K562 (cell line): ENCODE results near the gene RPS2. TPM values are rescaled to one million over a fixed set of nuclear protein-coding genes. Genes with fewer than 3 reads are reported as not detected.

Experiments
- ATAC-seq: fragments of 200-7000 bp; cut with Tn5 transposase; 3 replicates; pipeline ENCODE4 v1.9.1; 2020; ENCODE audit warnings: moderate library complexity
- BruUV-seq: library from RNA; stranded (reverse); fragments of 400-500 nt; replicated peaks from 2 replicates; lab custom pipeline; 2021; lab: Mats Ljungman, UMichigan
- CTCF ChIA-PET: fragments of 300-600 bp; formaldehyde crosslinking; extraction: SDS; loops from one replicate; lab custom pipeline; 2021; ENCODE audit warnings: low intra/inter-chr PET ratio; lab: Yijun Ruan, JAX
- POLR2A ChIA-PET: fragments of 300-600, 350-650 bp; sonication (Branson Sonifier 250); formaldehyde crosslinking; extraction: SDS; loops from one replicate; lab custom pipeline; 2021; ENCODE audit warnings: antibody characterized with exemption, inconsistent platforms; lab: Yijun Ruan, JAX
- DNase-seq, 4 experiments: peaks; one replicate each; pipeline versions ENCODE4 v3.0.0 to v3.0.0-alpha.2; 2011 to 2018; ENCODE audit warnings: low spot score in 3 of 4, mixed read lengths in 3 of 4; ENCODE audit errors: extremely low read depth in 1 of 4
- FAIRE-seq: peaks from 2 replicates; lab custom pipeline; 2011; peaks lifted over from hg19 to GRCh38; lab: Jason Lieb, UNC
- H2AFZ ChIP-seq: 2 replicates; pipeline ENCODE4 v1.6.0; 2011; ENCODE audit warnings: low read depth, low read length, control low read depth, inconsistent platforms
- H3K27ac ChIP-seq: fragments of 200-600 bp; 3 replicates; pipeline ENCODE4 v1.8.0; 2011; ENCODE audit warnings: low read depth, mild to moderate bottlenecking, control low read depth, inconsistent platforms, low read length, moderate library complexity, mixed read lengths; ENCODE audit errors: extremely low read depth
- H3K27me3 ChIP-seq, 2 experiments: fragments of 300-600 bp in 1 of 2; 2 replicates in 1 of 2; 3 replicates in 1 of 2; pipeline versions ENCODE4 v1.6.0 to v1.8.0; 2011; ENCODE audit warnings: inconsistent platforms in 2 of 2, low read length in 2 of 2, mild to moderate bottlenecking in 1 of 2, mixed read lengths in 1 of 2, moderate library complexity in 1 of 2; ENCODE audit not compliant: control insufficient read depth in 2 of 2, insufficient read depth in 2 of 2
- H3K36me3 ChIP-seq: fragments of 300-600 bp; 3 replicates; pipeline ENCODE4 v1.8.0; 2011; ENCODE audit warnings: mild to moderate bottlenecking, low read length, inconsistent platforms; ENCODE audit not compliant: control insufficient read depth, insufficient read depth
- H3K4me1 ChIP-seq, 2 experiments: fragments of 200-600 bp in 1 of 2; replicated peaks in 1 of 2; 2 replicates in 1 of 2; 3 replicates in 1 of 2; pipeline versions ENCODE4 v1.5.1 to v1.8.0; 2011; ENCODE audit warnings: inconsistent platforms in 2 of 2, low read length in 2 of 2, mild to moderate bottlenecking in 1 of 2, mixed read lengths in 1 of 2, moderate library complexity in 1 of 2; ENCODE audit not compliant: control insufficient read depth in 2 of 2, insufficient read depth in 2 of 2
- H3K4me2 ChIP-seq: 2 replicates; pipeline ENCODE4 v1.6.1; 2011; ENCODE audit warnings: low read length, control low read depth, inconsistent platforms, mixed read lengths; ENCODE audit not compliant: insufficient read depth
- H3K4me3 ChIP-seq: fragments of 200-600 bp; sonication (generic), shearing (Covaris generic); 2 replicates; pipeline ENCODE4 v1.5.1; 2016; ENCODE audit warnings: control low read depth, inconsistent platforms
- H3K79me2 ChIP-seq: fragments of 200-600 bp; 3 replicates; pipeline ENCODE4 v1.8.0; 2011; ENCODE audit warnings: low read length, inconsistent platforms; ENCODE audit not compliant: control insufficient read depth, insufficient read depth
- H3K9ac ChIP-seq, 2 experiments: 2 replicates each; pipeline versions ENCODE4 v1.6.0 to v1.6.1; 2011; ENCODE audit warnings: low read depth in 2 of 2, low read length in 2 of 2, control low read depth in 1 of 2, inconsistent platforms in 1 of 2, mild to moderate bottlenecking in 1 of 2, mixed read lengths in 1 of 2; ENCODE audit not compliant: insufficient read depth in 1 of 2
- H3K9me1 ChIP-seq: one replicate; pipeline ENCODE4 v1.6.0; 2011; ENCODE audit warnings: inconsistent platforms, mild to moderate bottlenecking, low read length, moderate library complexity; ENCODE audit not compliant: control insufficient read depth, insufficient read depth
- H3K9me3 ChIP-seq: replicated peaks from 2 replicates; pipeline ENCODE4 v1.5.1; 2011; ENCODE audit warnings: low read depth, low read length, inconsistent platforms; ENCODE audit not compliant: control insufficient read depth, insufficient read depth
- H4K20me1 ChIP-seq: replicated peaks from 2 replicates; pipeline ENCODE4 v1.6.1; 2011; ENCODE audit warnings: low read length, inconsistent platforms, mixed read lengths; ENCODE audit not compliant: control insufficient read depth, insufficient read depth
- ZNF707 ChIP-seq: fragments of 250-450 bp; sonication (Bioruptor Pico); conservative IDR thresholded peaks from 2 replicates; pipeline ENCODE4 v1.8.0; 2022; ENCODE audit warnings: inconsistent platforms, mild to moderate bottlenecking, moderate library complexity
- WGBS: fragments of 100-300 bp; shearing (Covaris generic); methylation state at CpG from one replicate; pipeline ENCODE4 v1.1.6; 2016; ENCODE audit warnings: low coverage, mixed read lengths; ENCODE audit not compliant: insufficient coverage; ENCODE audit errors: missing lambda C conversion rate; 5-methylcytosine and 5-hydroxymethylcytosine counted together
- in situ Hi-C: fragments of 300-500 bp; cut with MboI; formaldehyde crosslinking; loops from 4 replicates; pipeline ENCODE4 v1.15.0; 2018; ENCODE audit warnings: inconsistent platforms, mixed read lengths
- intact Hi-C: fragments of 100-400 bp; cut with micrococcal nuclease; formaldehyde crosslinking; loops from 2 replicates; pipeline ENCODE4 v1.14.2; 2022
- polyA plus RNA-seq, 8 experiments: library from polyadenylated mRNA; depleted of rRNA in 4 of 8; stranded (reverse) in 5 of 8; unstranded in 3 of 8; fragments of >200 nt; fragmentation: Nextera tagmentation in 2 of 8; fragmentation: Illumina TruSeq in 1 of 8; extraction: Ambion mirVana in 2 of 8; extraction: Trizol in 1 of 8; gene quantifications; 2 replicates each; pipeline versions ENCODE4 v1.2.1 to v1.2.3, GENCODE V29; 2011 to 2014; ENCODE audit warnings: inconsistent platforms in 1 of 8, missing spikeins in 1 of 8
- total RNA-seq, 7 experiments: library from RNA; depleted of rRNA in 6 of 7; stranded (reverse); fragments of >200 nt in 6 of 7; fragmentation: Illumina TruSeq in 2 of 7; extraction: Trizol in 2 of 7; gene quantifications; 2 replicates each; pipeline versions ENCODE4 v1.2.1 to v1.2.3, GENCODE V29; 2011 to 2021; ENCODE audit warnings: low replicate concordance in 1 of 7
- TF ChIP-seq, protein P1 (sequence below): sonication (generic); formaldehyde crosslinking; IDR thresholded peaks from 2 replicates; pipeline ENCODE4 v1.8.1; 2023; ENCODE audit warnings: mild to moderate bottlenecking, missing genetic modification reagents

RPS2 gene
- total and polyA plus RNA-seq, 9 of the 15 experiments (the other 6 are each of a cell fraction or from before 2014, with no cell fraction given), result 834 to 4,794 (median 3,793) TPM

DNA sequence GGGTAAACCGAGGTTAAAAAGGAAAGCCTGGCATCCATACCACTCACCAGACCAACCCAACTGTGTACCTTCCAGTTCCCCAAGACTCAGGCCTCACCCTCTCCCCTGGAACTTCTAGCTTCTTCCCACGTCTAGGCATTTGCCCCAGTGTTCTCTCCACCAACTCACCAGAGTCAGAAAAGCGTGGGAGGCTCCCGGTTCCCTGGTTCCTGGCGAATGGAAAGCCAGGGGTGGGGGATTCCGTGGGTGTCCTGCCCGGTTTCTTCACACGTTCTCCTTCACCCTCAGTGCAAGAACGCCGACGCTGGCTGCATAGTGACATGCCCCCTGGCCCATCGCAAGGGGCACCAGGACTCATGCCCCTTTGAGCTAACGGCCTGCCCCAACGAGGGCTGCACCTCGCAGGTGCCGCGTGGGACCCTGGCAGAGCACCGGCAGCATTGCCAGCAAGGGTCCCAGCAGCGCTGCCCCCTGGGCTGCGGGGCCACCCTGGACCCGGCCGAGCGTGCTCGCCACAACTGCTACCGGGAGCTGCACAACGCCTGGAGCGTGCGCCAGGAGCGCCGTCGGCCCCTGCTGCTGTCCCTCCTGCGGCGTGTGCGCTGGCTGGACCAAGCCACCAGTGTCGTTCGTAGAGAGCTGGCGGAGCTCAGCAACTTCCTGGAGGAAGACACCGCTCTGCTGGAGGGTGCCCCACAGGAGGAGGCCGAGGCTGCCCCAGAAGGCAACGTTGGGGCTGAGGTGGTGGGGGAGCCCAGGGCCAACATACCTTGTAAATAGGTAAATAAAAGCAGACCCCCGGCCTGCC, 3.7 kb upstream of the RPS2 start:
- in situ Hi-C loops, result no loop called here
- no peak overlapping the region for H2AFZ ChIP-seq
- no peaks in the 10 kb centered on the region for H3K27me3 ChIP-seq
- H4K20me1 ChIP-seq, result peaks cover 8% of the 10 kb centered on the region
- peaks cover 9% of the 10 kb centered on the region for H3K36me3 ChIP-seq
- H3K9ac ChIP-seq, result peak overlapping the region in 1 of 2 experiments; percentile 38; a peak in 1 of 4 replicates
- ATAC-seq, result no peak
- WGBS, result 82% methylated on average over 30 of the region's 41 CpGs
- FAIRE-seq, result no peak
- no TSS peak for BruUV-seq
- H3K27ac ChIP-seq, result no peak overlapping the region
- no peak for DNase-seq
- H3K9me1 ChIP-seq, result peaks cover 3% of the 10 kb centered on the region
- TF ChIP-seq ZNF707 (CRISPR knock-in tag), result no peak
- TF ChIP-seq, protein P1, sequence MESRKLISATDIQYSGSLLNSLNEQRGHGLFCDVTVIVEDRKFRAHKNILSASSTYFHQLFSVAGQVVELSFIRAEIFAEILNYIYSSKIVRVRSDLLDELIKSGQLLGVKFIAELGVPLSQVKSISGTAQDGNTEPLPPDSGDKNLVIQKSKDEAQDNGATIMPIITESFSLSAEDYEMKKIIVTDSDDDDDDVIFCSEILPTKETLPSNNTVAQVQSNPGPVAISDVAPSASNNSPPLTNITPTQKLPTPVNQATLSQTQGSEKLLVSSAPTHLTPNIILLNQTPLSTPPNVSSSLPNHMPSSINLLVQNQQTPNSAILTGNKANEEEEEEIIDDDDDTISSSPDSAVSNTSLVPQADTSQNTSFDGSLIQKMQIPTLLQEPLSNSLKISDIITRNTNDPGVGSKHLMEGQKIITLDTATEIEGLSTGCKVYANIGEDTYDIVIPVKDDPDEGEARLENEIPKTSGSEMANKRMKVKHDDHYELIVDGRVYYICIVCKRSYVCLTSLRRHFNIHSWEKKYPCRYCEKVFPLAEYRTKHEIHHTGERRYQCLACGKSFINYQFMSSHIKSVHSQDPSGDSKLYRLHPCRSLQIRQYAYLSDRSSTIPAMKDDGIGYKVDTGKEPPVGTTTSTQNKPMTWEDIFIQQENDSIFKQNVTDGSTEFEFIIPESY (CRISPR knock-in tag), result peak; percentile 67
- TF ChIP-seq, all 486 proteins: peak for 1
- Histone ChIP-seq H3K9me3 (no peaks in the 10 kb centered on the region), H3K79me2 (peaks cover 61% of the 10 kb centered on the region), H3K4me3 (no peak overlapping the region), H3K4me2 (no peak overlapping the region), H3K4me1 (peaks cover 7 to 52% of the 10 kb centered on the region in 2 experiments; a peak in 4 of 5 replicates)
- ChIA-PET CTCF (no interaction called here), POLR2A (interaction anchor here (0.6 to 1.3 kb wide), 4 partner anchors 8 to 209 kb away, joined by 3 to 5 read pairs (median 4); partner anchors contain the start of gene TRAF7)
- intact Hi-C loops, result no loop called here
